Lung (tissue), 12 donors: Measurements from ENCODE around the gene ASIC2. TPM values are rescaled to one million over a fixed set of nuclear protein-coding genes. Genes with fewer than 3 reads are reported as not detected.
A peak's percentile ranks its signal among the peaks of the same experiment; 100 is the strongest.

Experiments used
- ATAC-seq: fragments of 200-7000 bp; cut with Tn5 transposase; one replicate; pipeline ENCODE4 v1.9.1; 2020; ENCODE audit warnings: moderate number of reproducible peaks; ENCODE audit not compliant: insufficient read depth, low FRiP score
- DNase-seq, 3 donors: peaks; one replicate each; pipeline ENCODE4 v3.0.0-alpha.2; 2013 to 2017
- H3K27ac ChIP-seq, 2 donors: one replicate each; pipeline ENCODE4 v1.5.1; 2013; ENCODE audit warnings: mild to moderate bottlenecking in 2 of 2, moderate library complexity in 2 of 2, control low read depth in 1 of 2, inconsistent platforms in 1 of 2, low read depth in 1 of 2, low read length in 1 of 2
- H3K27me3 ChIP-seq, 3 donors: one replicate each; pipeline ENCODE4 v1.5.1; 2013; ENCODE audit warnings: low read length in 2 of 3; ENCODE audit not compliant: control insufficient read depth in 3 of 3, insufficient read depth in 3 of 3
- H3K36me3 ChIP-seq, 4 donors: one replicate each; pipeline ENCODE4 v1.5.1; 2013; ENCODE audit warnings: low read length in 4 of 4, mild to moderate bottlenecking in 1 of 4, moderate library complexity in 1 of 4; ENCODE audit not compliant: control insufficient read depth in 4 of 4, insufficient read depth in 4 of 4
- H3K4me1 ChIP-seq, 5 donors: one replicate each; pipeline ENCODE4 v1.5.1; 2013; ENCODE audit warnings: low read length in 5 of 5, mild to moderate bottlenecking in 2 of 5, moderate library complexity in 1 of 5; ENCODE audit not compliant: control insufficient read depth in 5 of 5, insufficient read depth in 5 of 5
- H3K4me3 ChIP-seq: one replicate; pipeline ENCODE4 v1.5.1; 2013; ENCODE audit warnings: mild to moderate bottlenecking, control low read depth, moderate library complexity
- H3K9ac ChIP-seq, 2 donors: one replicate each; pipeline ENCODE4 v1.5.1; 2013; ENCODE audit warnings: low read length in 2 of 2, control low read depth in 1 of 2; ENCODE audit not compliant: insufficient read depth in 1 of 2
- H3K9me3 ChIP-seq, 4 donors: one replicate each; pipeline ENCODE4 v1.5.1; 2013; ENCODE audit warnings: low read length in 3 of 4, mild to moderate bottlenecking in 1 of 4, moderate library complexity in 1 of 4; ENCODE audit not compliant: control insufficient read depth in 4 of 4, insufficient read depth in 3 of 4
- WGBS, 2 donors: extraction: QIAGEN DNeasy Blood & Tissue Kit; methylation state at CpG; one replicate each; pipeline ENCODE4 v1.1.7; 2013; 5-methylcytosine and 5-hydroxymethylcytosine counted together
- polyA plus RNA-seq, 2 donors: library from polyadenylated mRNA; stranded (reverse); fragments of 200-250 nt; gene quantifications; one replicate each; pipeline ENCODE4 v1.2.1, GENCODE V29; 2013
- total RNA-seq, 2 donors: library from RNA; depleted of rRNA in 1 of 2; stranded (reverse); fragments of >200 nt in 1 of 2; gene quantifications; one replicate each; pipeline ENCODE4 v1.2.1, GENCODE V29; 2014 to 2021
- TF ChIP-seq, protein P1 (sequence below): IDR thresholded peaks from 2 replicates; pipeline ENCODE4 v1.5.1; 2012; ENCODE audit warnings: mild to moderate bottlenecking; ENCODE audit errors: control extremely low read depth, extremely low read depth
- donor health status: control.
- donor health status: control.
- donor health status: Bipolar disorder and iron deficiency.
- donor health status: healthy.
- donor health status: DM: yes; HTN: yes; CAD: no.

The ASIC2 gene
- total and polyA plus RNA-seq, 4 donors: 0.03 to 0.28 (median 0.14) TPM; not detected in 1

DNA sequence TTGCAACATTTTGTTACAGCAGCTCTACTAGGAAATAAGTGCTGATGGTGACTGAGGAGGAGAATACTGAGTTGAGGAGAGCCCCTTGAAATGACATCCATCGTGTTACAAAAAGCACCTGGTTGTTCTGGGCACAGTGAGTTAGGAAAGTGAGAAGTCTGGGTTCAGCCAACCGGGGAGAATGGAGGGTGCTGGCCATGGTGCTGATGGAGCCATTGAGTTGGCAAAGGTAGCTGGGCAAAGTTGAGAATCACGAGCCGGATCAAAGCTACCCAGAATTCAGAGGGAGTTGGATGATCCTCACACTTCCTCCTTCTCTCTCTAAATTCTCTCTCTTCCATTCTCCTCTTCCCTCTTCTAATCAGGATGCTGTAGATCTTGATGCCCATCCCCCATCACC is 35.0 kb upstream of the ASIC2 start:
- Histone ChIP-seq H3K9me3 (no peaks in the 10 kb centered on the region), H3K4me3 (no peak overlapping the region), H3K4me1 (no peaks in the 10 kb centered on the region), H3K27ac (no peak overlapping the region), H3K36me3 (no peaks in the 10 kb centered on the region), H3K9ac (no peak overlapping the region), H3K27me3 (no peaks in the 10 kb centered on the region)
- TF ChIP-seq, protein P1, sequence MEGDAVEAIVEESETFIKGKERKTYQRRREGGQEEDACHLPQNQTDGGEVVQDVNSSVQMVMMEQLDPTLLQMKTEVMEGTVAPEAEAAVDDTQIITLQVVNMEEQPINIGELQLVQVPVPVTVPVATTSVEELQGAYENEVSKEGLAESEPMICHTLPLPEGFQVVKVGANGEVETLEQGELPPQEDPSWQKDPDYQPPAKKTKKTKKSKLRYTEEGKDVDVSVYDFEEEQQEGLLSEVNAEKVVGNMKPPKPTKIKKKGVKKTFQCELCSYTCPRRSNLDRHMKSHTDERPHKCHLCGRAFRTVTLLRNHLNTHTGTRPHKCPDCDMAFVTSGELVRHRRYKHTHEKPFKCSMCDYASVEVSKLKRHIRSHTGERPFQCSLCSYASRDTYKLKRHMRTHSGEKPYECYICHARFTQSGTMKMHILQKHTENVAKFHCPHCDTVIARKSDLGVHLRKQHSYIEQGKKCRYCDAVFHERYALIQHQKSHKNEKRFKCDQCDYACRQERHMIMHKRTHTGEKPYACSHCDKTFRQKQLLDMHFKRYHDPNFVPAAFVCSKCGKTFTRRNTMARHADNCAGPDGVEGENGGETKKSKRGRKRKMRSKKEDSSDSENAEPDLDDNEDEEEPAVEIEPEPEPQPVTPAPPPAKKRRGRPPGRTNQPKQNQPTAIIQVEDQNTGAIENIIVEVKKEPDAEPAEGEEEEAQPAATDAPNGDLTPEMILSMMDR: no peak
- ATAC-seq: no peak
- 21 to 42% methylated on average over 4 of the region's 4 CpGs for WGBS, 2 donors
- peak; percentile 11 to 50 (median 15) for DNase-seq

DNA sequence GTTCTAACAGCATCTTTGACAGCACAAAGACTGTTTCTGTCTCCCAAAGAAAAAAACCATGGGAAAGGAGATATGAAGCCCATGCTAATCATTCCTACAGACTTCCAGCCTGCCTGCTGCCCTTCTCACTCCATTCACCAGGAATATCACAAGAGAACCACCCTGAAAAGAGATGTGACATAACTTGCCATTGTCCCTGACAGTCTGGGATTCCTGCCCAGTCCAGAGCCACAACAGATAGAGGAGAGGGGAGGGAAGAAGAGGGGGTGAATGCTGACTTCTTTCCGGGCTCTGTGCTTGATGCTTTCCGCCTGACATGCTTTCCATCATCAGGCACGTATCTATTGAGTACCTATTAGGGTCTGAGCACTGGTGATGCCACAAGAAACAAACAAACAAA is 31.6 kb upstream of the ASIC2 start:
- ATAC-seq: no peak
- Histone ChIP-seq H3K4me3 (no peak overlapping the region), H3K27me3 (peaks cover 0 to 8% (median 0%) of the 10 kb centered on the region in 3 donors), H3K36me3 (no peaks in the 10 kb centered on the region), H3K27ac (no peak overlapping the region), H3K9ac (no peak overlapping the region), H3K4me1 (no peaks in the 10 kb centered on the region), H3K9me3 (no peaks in the 10 kb centered on the region)
- WGBS, 2 donors: 49 to 64% methylated on average over 3 of the region's 3 CpGs
- DNase-seq: no peak
- TF ChIP-seq, protein P1: no peak

DNA sequence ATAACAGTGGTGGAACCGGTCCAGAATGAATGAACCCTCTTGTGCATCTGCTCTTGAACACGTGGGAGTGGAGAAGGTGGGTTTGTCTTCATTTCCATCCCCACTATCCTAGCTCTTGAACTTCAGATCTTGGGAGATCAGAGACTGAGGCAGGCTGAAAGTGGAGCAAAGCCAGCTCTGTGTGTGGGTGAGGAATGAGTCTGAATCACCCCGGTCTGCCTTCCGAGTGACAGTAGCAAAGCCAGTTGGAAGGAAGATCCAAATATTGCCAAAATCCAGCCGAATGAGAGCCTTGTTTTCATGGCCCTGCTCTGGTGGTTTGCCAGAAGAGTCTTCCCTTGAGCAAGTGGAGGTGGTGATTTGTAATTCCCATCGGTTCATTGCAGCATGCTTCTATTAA is 29.0 kb upstream of the ASIC2 start:
- no peak for DNase-seq
- H3K9ac ChIP-seq: no peak overlapping the region
- ATAC-seq: no peak
- H3K4me1 ChIP-seq: no peaks in the 10 kb centered on the region
- no peak overlapping the region for H3K27ac ChIP-seq
- no peaks in the 10 kb centered on the region for H3K36me3 ChIP-seq
- H3K9me3 ChIP-seq: no peaks in the 10 kb centered on the region
- no peak overlapping the region for H3K4me3 ChIP-seq
- WGBS, 2 donors: 77 to 84% methylated on average over 6 of the region's 6 CpGs
- TF ChIP-seq, protein P1: no peak
- H3K27me3 ChIP-seq: peaks cover 0 to 12% (median 0%) of the 10 kb centered on the region in 3 donors

DNA sequence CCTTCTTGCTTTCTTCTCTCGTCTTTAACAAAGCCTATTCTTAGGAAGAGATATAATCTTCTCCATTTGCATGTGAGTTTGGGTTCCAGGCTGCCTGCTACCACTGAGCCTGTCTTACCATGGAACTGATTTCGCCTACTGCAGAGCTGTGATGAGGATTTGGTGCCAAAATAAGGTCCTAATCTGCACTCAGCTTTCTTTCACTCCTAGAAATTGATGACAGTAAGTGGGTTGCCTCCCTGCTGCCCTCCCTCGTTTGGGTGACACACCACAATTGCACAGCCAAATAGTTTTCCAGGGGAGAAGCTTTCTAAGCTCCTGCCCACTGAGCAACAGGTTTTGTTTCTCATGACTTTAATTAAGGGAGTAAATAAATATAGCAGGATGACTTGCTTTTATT is 25.1 kb upstream of the ASIC2 start:
- 31 to 42% methylated on average over 3 of the region's 3 CpGs for WGBS, 2 donors
- peaks cover 0 to 18% (median 0%) of the 10 kb centered on the region in 3 donors for H3K27me3 ChIP-seq
- no peak overlapping the region for H3K4me3 ChIP-seq
- H3K9ac ChIP-seq: no peak overlapping the region
- no peak for DNase-seq
- H3K9me3 ChIP-seq: no peaks in the 10 kb centered on the region
- no peak for ATAC-seq
- H3K27ac ChIP-seq: no peak overlapping the region
- TF ChIP-seq, protein P1: no peak
- H3K4me1 ChIP-seq: no peaks in the 10 kb centered on the region
- H3K36me3 ChIP-seq: no peaks in the 10 kb centered on the region
